22Rv1 (cell line): ENCODE results near the gene CTNND2.

ENCODE experiments used
- CTCF ChIP-seq: fragments of 450-650 bp; IDR thresholded peaks from 2 replicates; pipeline ENCODE4 v1.5.1; 2017; ENCODE audit warnings: mild to moderate bottlenecking
- ZFX ChIP-seq: fragments of 450-650 bp; IDR thresholded peaks from 2 replicates; pipeline ENCODE4 v1.6.1; 2017; ENCODE audit warnings: antibody characterized with exemption, borderline replicate concordance

- no peak for TF ChIP-seq CTCF
- no peak for TF ChIP-seq ZFX
These were observed 52.1 kb downstream of the CTNND2 start for GRCh38 chr5:11851965-11852716.
